HG03060 (cell line): ENCODE measurements around the gene CKB.

ENCODE experiments used
- ATAC-seq: cut with Tn5 transposase; IDR thresholded peaks from one replicate; pipeline ENCODE4 v1.9.1; 2021; ENCODE audit warnings: low read depth, moderate number of reproducible peaks; ENCODE audit not compliant: unreplicated experiment

The CKB gene

GRCh38 chr14:103539056-103539825 lies 16.6 kb upstream of the CKB start:
- no peak for ATAC-seq

- ATAC-seq: no peak
Measured at GRCh38 chr14:103538291-103539055, 15.8 kb upstream of the CKB start.

GRCh38 chr14:103537175-103537990 lies 14.8 kb upstream of the CKB start:
- ATAC-seq: no peak

GRCh38 chr14:103536693-103537092 lies 14.1 kb upstream of the CKB start:
- no peak for ATAC-seq

- no peak for ATAC-seq
Measured at GRCh38 chr14:103535891-103536565, 13.4 kb upstream of the CKB start.

GRCh38 chr14:103535081-103535890 lies 12.7 kb upstream of the CKB start:
- ATAC-seq: no peak

GRCh38 chr14:103534576-103535061 lies 12.0 kb upstream of the CKB start:
- ATAC-seq: no peak

GRCh38 chr14:103533999-103534575 lies 11.5 kb upstream of the CKB start:
- ATAC-seq: no peak

GRCh38 chr14:103533137-103533998 lies 10.7 kb upstream of the CKB start:
- no peak for ATAC-seq

- ATAC-seq: no peak
Measured at GRCh38 chr14:103532216-103533136, 9.8 kb upstream of the CKB start.

GRCh38 chr14:103531421-103532215 lies 9.0 kb upstream of the CKB start:
- no peak for ATAC-seq

GRCh38 chr14:103530831-103531230 lies 8.2 kb upstream of the CKB start:
- ATAC-seq: no peak

GRCh38 chr14:103530390-103530789 lies 7.8 kb upstream of the CKB start:
- ATAC-seq: no peak

GRCh38 chr14:103529383-103530365 lies 7.0 kb upstream of the CKB start:
- ATAC-seq: no peak
